ENCODE results near the gene PON1. TPM values are rescaled to one million over a fixed set of nuclear protein-coding genes. Genes with fewer than 3 reads are reported as not detected.

Gene PON1
- total RNA-seq, 2 donors from 2014 or later, result 0.78 TPM; not detected in 1

DNA sequence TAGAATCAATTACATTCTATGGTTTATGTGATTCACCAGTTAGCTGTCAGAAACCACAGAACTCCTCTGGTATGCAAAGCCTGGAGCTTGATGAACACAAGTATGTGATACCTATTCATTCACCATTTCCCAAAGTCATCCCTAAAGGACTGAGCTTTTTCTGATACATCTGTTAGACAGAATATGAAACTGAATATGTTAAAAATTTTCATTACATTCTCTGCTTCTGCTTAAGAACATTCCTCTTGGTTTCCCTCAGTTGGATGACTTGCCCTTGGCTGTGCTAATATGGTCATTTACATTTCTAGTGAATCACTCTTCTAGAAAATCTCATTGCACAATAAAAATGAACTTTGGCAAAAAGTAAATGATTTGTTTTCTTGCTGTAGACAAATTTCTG, 10.8 kb upstream of the PON1 start:
- no peaks in the 10 kb centered on the region for H3K4me1 ChIP-seq

DNA sequence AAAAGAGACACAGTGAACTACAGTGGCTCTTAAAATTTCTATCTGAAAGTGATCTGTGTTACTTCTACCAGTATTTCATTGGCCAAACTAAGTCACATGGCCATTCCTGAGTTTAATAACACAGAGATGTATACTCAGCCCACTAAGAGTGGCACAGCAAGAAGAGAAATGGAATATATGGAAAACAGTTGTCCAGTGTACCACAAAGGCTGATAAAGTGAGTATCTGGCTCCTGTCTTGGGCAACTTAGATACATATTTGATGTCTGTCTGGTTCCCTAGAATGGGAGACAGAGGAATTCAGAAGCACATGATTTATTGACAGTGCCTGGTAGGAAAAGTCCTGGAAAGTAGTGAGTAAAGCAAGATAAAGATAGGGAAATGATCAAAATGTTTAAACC, 10.1 kb upstream of the PON1 start:
- intact Hi-C loops (cut with DNase I), result no loop called here
- DNase-seq, result no peak
- no peak for TF ChIP-seq POLR2A (IDR thresholded peaks at IDR 0.05)
- TF ChIP-seq CTCF (IDR thresholded peaks at IDR 0.05), result no peak

More for the DNA sequence above, 10.8 kb upstream of the PON1 start:
- no peak for TF ChIP-seq CTCF (IDR thresholded peaks at IDR 0.05)
- no peak for TF ChIP-seq POLR2A (IDR thresholded peaks at IDR 0.05)
- H3K27me3 ChIP-seq, result no peaks in the 10 kb centered on the region
- H3K9me3 ChIP-seq, result no peaks in the 10 kb centered on the region
- H3K36me3 ChIP-seq (replicated peaks in 1 of 2; ENCODE audit: insufficient read depth in 1 of 2, low read depth in 2 of 2), result no peaks in the 10 kb centered on the region
- no peak overlapping the region for H3K4me3 ChIP-seq
- DNase-seq (no peak), ATAC-seq (no peak)
- no peak overlapping the region for H3K27ac ChIP-seq
- intact Hi-C loops (cut with DNase I), result no loop called here

DNA sequence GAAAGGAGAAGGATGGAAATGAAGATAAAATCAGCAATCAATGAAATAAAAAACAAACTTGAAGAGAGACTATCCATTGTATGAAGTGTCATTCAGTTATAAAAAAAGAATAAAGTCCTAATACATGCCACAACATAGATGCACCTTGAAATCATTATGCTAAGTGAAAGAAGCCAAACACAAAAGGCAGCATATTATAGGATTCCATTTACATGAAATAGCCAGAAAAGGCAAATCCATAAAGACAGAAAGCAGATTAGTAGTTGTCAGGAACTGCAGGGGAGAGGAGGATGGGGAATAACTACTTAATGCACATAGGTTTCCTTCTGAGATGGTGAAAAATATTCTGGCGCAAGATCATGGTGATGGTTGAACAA, 6.6 kb upstream of the PON1 start:
- no peak overlapping the region for H3K4me3 ChIP-seq

More for the DNA sequence above, 10.1 kb upstream of the PON1 start:
- H3K4me1 ChIP-seq, result no peaks in the 10 kb centered on the region
- no peak overlapping the region for H3K4me3 ChIP-seq
- H3K9me3 ChIP-seq, result no peaks in the 10 kb centered on the region
- ATAC-seq, result no peak
- no peaks in the 10 kb centered on the region for H3K27me3 ChIP-seq
- no peak overlapping the region for H3K27ac ChIP-seq
- H3K36me3 ChIP-seq (replicated peaks in 1 of 2; ENCODE audit: insufficient read depth in 1 of 2, low read depth in 2 of 2), result no peaks in the 10 kb centered on the region

GRCh38 chr7:95330204-95330960, 6.0 kb upstream of the PON1 start:
- Histone ChIP-seq H3K4me3 (no peak overlapping the region), H3K27me3 (no peaks in the 10 kb centered on the region), H3K9me3 (no peaks in the 10 kb centered on the region), H3K36me3 (replicated peaks in 1 of 2; ENCODE audit: insufficient read depth in 1 of 2, low read depth in 2 of 2) (no peaks in the 10 kb centered on the region), H3K27ac (no peak overlapping the region), H3K4me1 (no peaks in the 10 kb centered on the region)
- TF ChIP-seq CTCF (IDR thresholded peaks at IDR 0.05), result no peak
- TF ChIP-seq POLR2A (IDR thresholded peaks at IDR 0.05), result no peak
- intact Hi-C loops (cut with DNase I), result no loop called here
- no peak for DNase-seq
- 24 to 34% methylated on average over 4 of the region's 4 CpGs for WGBS, 2 donors
- no peak for ATAC-seq

More for the DNA sequence above, 6.6 kb upstream of the PON1 start:
- ATAC-seq (no peak), DNase-seq (no peak)
- Histone ChIP-seq H3K27ac (no peak overlapping the region), H3K27me3 (no peaks in the 10 kb centered on the region), H3K4me1 (no peaks in the 10 kb centered on the region), H3K9me3 (no peaks in the 10 kb centered on the region), H3K36me3 (replicated peaks in 1 of 2; ENCODE audit: insufficient read depth in 1 of 2, low read depth in 2 of 2) (no peaks in the 10 kb centered on the region)
- WGBS, 2 donors, result 92 to 97% methylated on average over 1 of the region's 1 CpG
- TF ChIP-seq POLR2A (IDR thresholded peaks at IDR 0.05) (no peak), CTCF (IDR thresholded peaks at IDR 0.05) (no peak)
- intact Hi-C loops (cut with DNase I), result no loop called here

DNA sequence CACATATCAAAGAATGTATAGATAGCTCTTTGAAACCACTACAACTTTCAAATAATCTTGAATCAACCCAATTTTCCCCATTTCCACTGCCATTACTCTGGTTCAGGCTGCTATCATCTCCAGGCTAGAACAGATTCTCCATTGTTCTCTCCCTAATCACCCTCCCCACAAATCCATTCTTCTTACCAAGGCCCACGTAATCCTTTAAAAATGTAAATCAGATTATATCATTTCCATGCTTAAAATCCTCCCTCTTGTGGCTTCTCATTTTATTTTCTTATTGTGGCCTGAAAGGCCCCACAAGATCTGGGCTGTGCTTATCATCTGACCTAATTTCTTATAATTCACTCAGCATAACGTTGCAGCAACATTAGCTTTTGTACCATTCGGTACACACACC, 3.0 kb upstream of the PON1 start:
- ATAC-seq, result no peak
- H3K27me3 ChIP-seq, result no peaks in the 10 kb centered on the region
- no peak overlapping the region for H3K27ac ChIP-seq
- no peak for DNase-seq
- H3K9me3 ChIP-seq, result no peaks in the 10 kb centered on the region
- H3K4me3 ChIP-seq, result no peak overlapping the region
- no peak for TF ChIP-seq CTCF (IDR thresholded peaks at IDR 0.05)
- no peak for TF ChIP-seq POLR2A (IDR thresholded peaks at IDR 0.05)
- H3K4me1 ChIP-seq, result no peaks in the 10 kb centered on the region
- WGBS, 2 donors, result 76 to 81% methylated on average over 3 of the region's 3 CpGs
- intact Hi-C loops (cut with DNase I), result no loop called here
- H3K36me3 ChIP-seq (replicated peaks in 1 of 2; ENCODE audit: insufficient read depth in 1 of 2, low read depth in 2 of 2), result no peaks in the 10 kb centered on the region
